Activated CD8-positive, alpha-beta T cell treated with anti-CD3 and anti-CD28 coated beads, Interleukin-2, amount 10 ng/mL, durations not matched to agents 7 days and 5 days (primary cell): Measurements from ENCODE around the gene SERPINB7. TPM values are rescaled to one million over a fixed set of nuclear protein-coding genes. Genes with fewer than 3 reads are reported as not detected.

Experiments
- ATAC-seq: fragments of 150-1000 bp; cut with Tn5 transposase; one replicate; pipeline ENCODE4 v1.10.0; 2021; ENCODE audit warnings: moderate library complexity
- CTCF ChIA-PET: fragments of 350-600 bp; sonication (Branson Sonifier 250); formaldehyde crosslinking; loops from one replicate; lab custom pipeline; 2021; ENCODE audit warnings: antibody characterized with exemption; lab: Charles Lee
- POLR2A ChIA-PET: fragments of 350-600 bp; sonication (Branson Sonifier 250); formaldehyde crosslinking; loops from one replicate; lab custom pipeline; 2021; ENCODE audit warnings: antibody characterized with exemption; lab: Charles Lee
- DNase-seq: peaks from one replicate; pipeline ENCODE4 v3.0.0-alpha.2; 2020
- H3K27ac Mint-ChIP-seq: one replicate; pipeline ENCODE4 v1.8.0; 2021; ENCODE audit warnings: mild to moderate bottlenecking, mixed read lengths
- H3K27me3 Mint-ChIP-seq: one replicate; pipeline ENCODE4 v1.8.0; 2021; ENCODE audit warnings: low read depth, mixed read lengths
- H3K36me3 Mint-ChIP-seq: one replicate; pipeline ENCODE4 v1.8.0; 2021; ENCODE audit warnings: low read depth, mixed read lengths
- H3K4me1 Mint-ChIP-seq: one replicate; pipeline ENCODE4 v1.8.0; 2021; ENCODE audit warnings: low read depth, mixed read lengths
- H3K4me3 Mint-ChIP-seq: one replicate; pipeline ENCODE4 v1.8.0; 2021; ENCODE audit warnings: mild to moderate bottlenecking, mixed read lengths
- H3K9me3 Mint-ChIP-seq: one replicate; pipeline ENCODE4 v1.8.0; 2022; ENCODE audit warnings: mixed read lengths; ENCODE audit not compliant: insufficient read depth
- total RNA-seq, 2 experiments: library from RNA; stranded (reverse); gene quantifications; one replicate each; pipeline ENCODE4 v1.2.3, GENCODE V29; 2021

SERPINB7 gene
- total RNA-seq, 2 experiments from 2014 or later = not detected

DNA sequence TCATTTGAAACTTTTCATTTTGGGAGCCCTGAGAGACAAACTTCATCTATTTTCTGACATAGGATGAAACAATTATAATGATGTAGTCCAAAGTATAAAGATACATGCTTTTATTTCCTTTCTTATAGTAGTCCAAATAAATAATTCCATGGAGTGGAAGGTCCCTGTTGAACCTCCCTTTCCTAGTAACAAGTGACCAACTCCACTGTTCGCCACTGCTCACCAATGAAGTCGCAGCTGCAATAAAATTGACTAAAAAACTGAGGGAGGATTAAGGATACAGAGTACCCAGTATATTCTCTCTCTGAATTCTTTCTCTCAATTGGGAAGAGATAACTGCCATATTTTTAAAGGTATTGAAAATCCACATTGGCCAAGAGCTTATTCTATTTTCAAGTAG is 14.1 kb downstream of the SERPINB7 start:
- ChIA-PET POLR2A (no interaction called here), CTCF (no interaction called here)
- no peak for ATAC-seq
- DNase-seq = no peak
- no peak overlapping the region for H3K27ac Mint-ChIP-seq
- no peaks in the 10 kb centered on the region for H3K36me3 Mint-ChIP-seq
- H3K9me3 Mint-ChIP-seq = no peaks in the 10 kb centered on the region
- H3K4me1 Mint-ChIP-seq = peaks cover 6% of the 10 kb centered on the region
- H3K27me3 Mint-ChIP-seq = no peaks in the 10 kb centered on the region
- H3K4me3 Mint-ChIP-seq = no peak overlapping the region

DNA sequence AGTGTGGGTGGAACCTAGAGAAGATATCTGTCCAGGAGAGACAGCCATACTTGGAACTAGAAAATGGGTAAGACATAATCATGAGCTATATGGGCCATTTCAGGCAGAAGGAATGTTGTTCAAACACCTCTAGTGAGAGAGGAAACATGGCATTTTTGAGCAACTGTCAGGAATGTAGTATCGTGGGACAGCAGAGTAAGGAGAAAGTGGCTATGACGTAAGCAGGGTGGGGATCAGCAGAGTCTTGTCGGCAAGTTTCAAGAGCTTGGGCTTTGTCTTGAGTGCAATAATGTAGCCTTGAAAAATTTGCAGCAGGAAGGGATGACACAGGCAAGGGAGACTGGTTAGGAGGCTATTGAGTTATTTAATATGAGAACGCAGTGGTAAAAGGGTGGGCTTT is 20.4 kb downstream of the SERPINB7 start:
- no peaks in the 10 kb centered on the region for H3K36me3 Mint-ChIP-seq
- DNase-seq (no peak), ATAC-seq (no peak)
- H3K27me3 Mint-ChIP-seq = no peaks in the 10 kb centered on the region
- ChIA-PET CTCF (no interaction called here), POLR2A (no interaction called here)
- H3K9me3 Mint-ChIP-seq = no peaks in the 10 kb centered on the region
- H3K4me1 Mint-ChIP-seq = no peaks in the 10 kb centered on the region
- no peak overlapping the region for H3K27ac Mint-ChIP-seq
- no peak overlapping the region for H3K4me3 Mint-ChIP-seq

DNA sequence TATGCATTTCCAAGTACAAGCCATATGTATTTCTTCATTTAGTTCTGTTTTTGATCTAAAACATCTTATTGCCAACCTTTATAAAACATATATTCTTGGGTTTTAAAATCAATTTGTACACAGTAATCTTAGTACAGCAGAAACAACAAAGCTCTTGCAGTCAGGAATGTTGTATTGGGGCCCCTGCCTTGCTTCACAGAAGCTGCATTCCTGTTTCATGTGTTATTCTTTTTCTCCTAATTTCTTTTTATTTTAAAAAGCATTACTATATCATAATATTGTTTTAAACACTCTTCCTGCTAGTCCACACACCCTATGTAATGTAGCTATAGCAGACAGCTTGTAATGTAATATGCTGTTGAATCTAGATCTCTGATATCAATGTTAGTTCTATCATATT is 24.0 kb downstream of the SERPINB7 start:
- DNase-seq (no peak), ATAC-seq (no peak)
- Mint-ChIP-seq H3K27me3 (no peaks in the 10 kb centered on the region), H3K9me3 (no peaks in the 10 kb centered on the region), H3K36me3 (no peaks in the 10 kb centered on the region), H3K4me3 (no peak overlapping the region), H3K27ac (no peak overlapping the region), H3K4me1 (no peaks in the 10 kb centered on the region)
- CTCF ChIA-PET = no interaction called here
- POLR2A ChIA-PET = no interaction called here

DNA sequence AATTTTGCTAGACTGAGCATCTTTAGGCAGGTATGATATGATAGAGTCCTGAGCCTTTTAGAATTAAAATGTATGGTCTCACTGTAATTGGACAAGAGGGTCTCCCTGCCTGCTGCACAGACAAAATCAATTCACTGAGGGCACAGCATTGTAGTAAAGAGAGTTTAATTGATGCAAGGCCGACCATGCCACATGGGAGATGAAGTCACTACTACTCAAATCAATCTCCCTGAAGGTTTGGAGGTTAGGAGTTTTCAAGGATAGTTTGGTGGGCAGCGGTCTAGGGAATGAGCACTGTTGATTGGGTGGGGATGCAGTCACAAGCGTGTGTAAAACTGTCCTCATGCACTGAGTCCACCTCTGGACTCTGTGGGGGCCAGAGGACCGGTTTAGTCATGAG is 26.1 kb downstream of the SERPINB7 start:
- H3K9me3 Mint-ChIP-seq = no peaks in the 10 kb centered on the region
- H3K4me3 Mint-ChIP-seq = no peak overlapping the region
- CTCF ChIA-PET = no interaction called here
- POLR2A ChIA-PET = no interaction called here
- no peak for DNase-seq
- H3K36me3 Mint-ChIP-seq = no peaks in the 10 kb centered on the region
- H3K27ac Mint-ChIP-seq = no peak overlapping the region
- no peaks in the 10 kb centered on the region for H3K4me1 Mint-ChIP-seq
- H3K27me3 Mint-ChIP-seq = no peaks in the 10 kb centered on the region
- no peak for ATAC-seq

DNA sequence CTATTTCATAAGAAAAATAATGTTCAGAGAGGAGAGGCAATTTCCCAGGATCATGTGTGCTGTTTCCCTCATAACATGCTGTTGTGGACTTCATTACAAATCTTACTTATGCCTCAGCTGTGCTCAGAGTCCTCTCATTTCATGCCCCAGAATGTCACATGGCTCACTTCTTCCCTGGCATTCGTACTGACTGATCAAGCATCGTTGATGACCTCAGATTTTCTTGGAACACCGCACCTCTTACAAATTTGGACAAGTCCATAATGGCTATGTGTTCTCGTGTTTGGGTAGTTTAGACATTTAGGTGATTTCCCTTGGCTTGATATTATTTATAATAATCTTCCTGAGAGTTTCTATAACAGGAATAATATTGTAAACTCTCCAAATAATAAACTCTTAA is 32.9 kb downstream of the SERPINB7 start:
- CTCF ChIA-PET = no interaction called here

DNA sequence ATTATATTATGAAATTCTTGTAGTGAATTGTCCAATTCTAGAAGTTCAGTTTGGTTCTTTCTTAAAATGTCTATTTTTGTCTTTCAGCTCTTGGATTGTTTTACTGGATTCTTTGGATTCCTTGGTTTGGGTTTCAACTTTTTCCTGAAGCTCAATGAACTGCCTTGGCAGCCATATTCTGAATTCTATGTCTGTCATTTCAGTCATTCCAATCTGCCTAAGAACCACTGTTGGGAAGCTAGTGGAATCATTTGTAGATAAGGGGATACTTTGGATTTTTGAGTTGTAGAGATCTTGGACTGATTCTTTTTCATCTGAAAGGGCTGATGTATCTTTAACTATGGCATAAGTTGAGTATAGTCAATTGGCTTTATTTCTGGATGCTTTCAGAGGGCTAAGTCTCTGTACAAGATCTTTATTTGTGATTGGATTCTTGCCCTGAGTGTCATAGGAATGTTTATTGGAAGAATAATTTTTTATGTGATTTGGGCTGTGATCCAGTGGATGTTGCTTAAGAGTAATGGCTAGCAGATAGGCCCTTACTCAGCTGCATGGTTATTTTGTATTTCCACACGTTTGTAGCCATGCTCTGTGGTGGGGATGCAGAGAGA is 42.3 kb downstream of the SERPINB7 start:
- Mint-ChIP-seq H3K4me3 (no peak overlapping the region), H3K9me3 (peaks cover 4% of the 10 kb centered on the region), H3K27ac (no peak overlapping the region), H3K36me3 (no peaks in the 10 kb centered on the region), H3K27me3 (peaks cover 2% of the 10 kb centered on the region), H3K4me1 (no peaks in the 10 kb centered on the region)
- ChIA-PET POLR2A (no interaction called here), CTCF (no interaction called here)
- ATAC-seq (no peak), DNase-seq (no peak)

More for the DNA sequence above, 32.9 kb downstream of the SERPINB7 start:
- H3K4me1 Mint-ChIP-seq = no peaks in the 10 kb centered on the region
- POLR2A ChIA-PET = no interaction called here
- H3K27ac Mint-ChIP-seq = no peak overlapping the region
- H3K27me3 Mint-ChIP-seq = peaks cover 7% of the 10 kb centered on the region
- H3K4me3 Mint-ChIP-seq = no peak overlapping the region
- no peaks in the 10 kb centered on the region for H3K9me3 Mint-ChIP-seq
- H3K36me3 Mint-ChIP-seq = no peaks in the 10 kb centered on the region
- ATAC-seq (no peak), DNase-seq (no peak)

DNA sequence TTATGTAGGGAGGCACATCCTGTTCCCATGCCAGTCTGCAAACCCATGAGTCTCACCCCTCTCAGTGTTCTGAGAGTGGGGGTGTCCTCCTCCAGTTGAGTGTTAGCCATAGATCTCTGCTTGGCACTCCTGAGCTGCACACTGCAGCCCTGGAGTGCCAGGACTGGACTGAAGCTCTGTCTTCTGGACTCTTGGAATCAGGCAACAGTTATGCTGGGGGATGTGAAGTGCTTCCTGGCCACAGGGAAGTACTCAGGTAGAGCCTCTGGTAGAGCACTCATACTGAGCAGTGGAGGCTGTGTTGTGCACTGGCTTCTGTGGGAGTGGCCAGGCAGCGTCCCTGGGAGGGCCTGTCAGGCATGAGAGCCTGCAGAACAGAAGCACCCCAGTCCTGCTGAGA is 43.0 kb downstream of the SERPINB7 start:
- ATAC-seq (no peak), DNase-seq (no peak)
- peaks cover 4% of the 10 kb centered on the region for H3K9me3 Mint-ChIP-seq
- no peaks in the 10 kb centered on the region for H3K4me1 Mint-ChIP-seq
- POLR2A ChIA-PET = no interaction called here
- no peak overlapping the region for H3K27ac Mint-ChIP-seq
- no peaks in the 10 kb centered on the region for H3K36me3 Mint-ChIP-seq
- CTCF ChIA-PET = no interaction called here
- H3K4me3 Mint-ChIP-seq = no peak overlapping the region
- H3K27me3 Mint-ChIP-seq = peaks cover 2% of the 10 kb centered on the region

DNA sequence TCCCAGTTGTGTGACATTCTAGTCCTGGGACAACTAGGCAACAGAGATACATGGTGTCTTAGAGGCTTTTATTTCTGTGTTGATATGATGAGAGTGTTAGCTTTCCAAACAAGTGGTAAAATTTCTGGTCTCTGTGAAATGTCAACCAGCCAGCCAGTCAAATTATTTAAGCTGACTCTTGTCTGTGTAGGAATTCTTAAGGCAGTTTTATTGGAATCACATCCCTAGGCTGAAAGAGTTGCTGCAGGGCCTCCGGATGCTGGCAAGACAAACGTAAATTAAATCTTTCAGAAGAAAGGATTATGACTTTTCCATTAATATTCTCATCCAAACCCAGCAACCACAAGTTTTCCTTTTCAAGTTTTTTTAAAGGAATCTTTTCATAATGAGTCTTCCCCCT is 44.6 kb downstream of the SERPINB7 start:
- ChIA-PET POLR2A (no interaction called here), CTCF (no interaction called here)
- Mint-ChIP-seq H3K27me3 (no peaks in the 10 kb centered on the region), H3K4me1 (no peaks in the 10 kb centered on the region), H3K27ac (no peak overlapping the region), H3K4me3 (no peak overlapping the region), H3K36me3 (no peaks in the 10 kb centered on the region), H3K9me3 (peaks cover 4% of the 10 kb centered on the region)
- ATAC-seq = no peak
- no peak for DNase-seq

DNA sequence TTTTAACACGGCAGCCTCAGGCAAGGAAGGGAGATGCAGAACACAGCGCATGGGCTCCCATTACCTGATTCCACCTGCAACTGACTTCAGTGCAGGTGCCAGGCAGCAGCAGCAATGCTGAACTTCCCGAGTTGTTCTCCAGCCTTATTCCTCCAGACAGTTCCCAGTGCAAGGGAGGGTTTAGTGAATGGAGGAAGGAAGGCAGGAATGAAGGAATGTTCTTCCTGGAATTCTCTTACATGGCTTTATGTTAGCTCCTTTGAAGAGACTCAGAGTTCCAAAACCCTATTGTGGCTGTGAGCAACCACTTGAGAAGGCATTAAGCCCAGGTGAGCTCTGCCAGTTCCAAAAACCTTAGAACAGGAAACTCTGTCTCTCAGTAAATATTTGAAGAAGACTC is 45.5 kb downstream of the SERPINB7 start:
- Mint-ChIP-seq H3K27me3 (no peaks in the 10 kb centered on the region), H3K36me3 (no peaks in the 10 kb centered on the region), H3K27ac (no peak overlapping the region), H3K4me3 (no peak overlapping the region), H3K9me3 (peaks cover 4% of the 10 kb centered on the region), H3K4me1 (no peaks in the 10 kb centered on the region)
- POLR2A ChIA-PET = no interaction called here
- ATAC-seq (no peak), DNase-seq (no peak)
- CTCF ChIA-PET = no interaction called here

DNA sequence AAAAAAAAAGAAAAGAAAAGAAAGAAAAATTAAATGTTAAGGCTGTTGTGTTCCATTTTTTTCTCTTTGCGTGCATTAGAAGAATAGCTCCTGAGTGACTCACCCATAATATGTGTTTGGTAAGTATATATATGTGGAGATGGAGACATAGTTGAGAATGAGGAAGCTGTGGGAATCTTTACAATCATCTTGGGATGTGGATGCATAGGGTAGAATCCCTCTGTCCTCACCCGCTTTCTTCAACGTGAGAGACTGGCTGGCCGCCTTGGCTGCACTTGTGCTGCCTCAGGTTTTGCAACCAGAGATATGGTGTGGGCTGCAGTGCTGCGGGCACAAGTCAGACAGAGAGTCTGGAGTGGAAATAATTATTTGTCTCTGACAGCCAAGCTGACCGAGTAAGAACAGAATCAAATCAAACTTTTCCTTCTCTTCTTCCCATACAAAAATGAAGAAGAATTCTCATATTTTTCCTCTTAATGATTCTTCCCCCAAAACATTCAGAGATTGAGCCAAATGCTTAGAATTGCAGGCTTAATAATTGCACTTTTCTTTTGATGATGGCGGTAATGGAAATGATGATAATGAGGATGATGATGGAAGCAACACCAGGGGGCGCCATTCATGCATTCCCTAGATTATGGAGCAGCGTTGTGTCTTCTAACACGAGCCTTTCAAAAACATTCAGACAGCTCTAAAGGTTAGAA is 48.5 kb downstream of the SERPINB7 start:
- ATAC-seq = no peak
- DNase-seq = peak; percentile 40
- POLR2A ChIA-PET = no interaction called here
- CTCF ChIA-PET = interaction anchor here (0.7 to 1.9 kb wide), 7 partner anchors 9 to 305 kb away, joined by 3 to 7 read pairs (median 4); no protein-coding TSS in a partner anchor
- Mint-ChIP-seq H3K27me3 (peaks cover 5% of the 10 kb centered on the region), H3K9me3 (no peaks in the 10 kb centered on the region), H3K27ac (no peak overlapping the region), H3K36me3 (no peaks in the 10 kb centered on the region), H3K4me1 (no peaks in the 10 kb centered on the region), H3K4me3 (no peak overlapping the region)

DNA sequence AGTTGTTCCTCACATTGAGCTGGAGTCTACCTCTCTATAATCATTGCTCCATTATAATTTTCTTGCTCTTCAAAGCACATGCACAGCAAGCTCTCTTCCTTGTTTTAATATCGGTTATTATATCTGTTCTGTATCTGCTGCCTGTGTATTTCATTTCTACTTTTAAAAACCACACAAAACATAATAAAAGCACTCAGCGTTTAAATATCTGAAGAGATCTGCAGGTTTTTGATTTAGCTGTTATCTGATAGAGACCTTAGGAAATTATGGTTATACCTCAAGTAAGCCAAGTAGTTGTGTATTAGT is 49.0 kb downstream of the SERPINB7 start:
- peaks cover 5% of the 10 kb centered on the region for H3K27me3 Mint-ChIP-seq
- DNase-seq (no peak), ATAC-seq (no peak)
- ChIA-PET POLR2A (no interaction called here), CTCF (interaction anchor here (0.7 to 1.9 kb wide), 7 partner anchors 9 to 305 kb away, joined by 3 to 7 read pairs (median 4); no protein-coding TSS in a partner anchor)
- H3K4me3 Mint-ChIP-seq = no peak overlapping the region
- H3K4me1 Mint-ChIP-seq = no peaks in the 10 kb centered on the region
- no peaks in the 10 kb centered on the region for H3K9me3 Mint-ChIP-seq
- H3K36me3 Mint-ChIP-seq = no peaks in the 10 kb centered on the region
- no peak overlapping the region for H3K27ac Mint-ChIP-seq

DNA sequence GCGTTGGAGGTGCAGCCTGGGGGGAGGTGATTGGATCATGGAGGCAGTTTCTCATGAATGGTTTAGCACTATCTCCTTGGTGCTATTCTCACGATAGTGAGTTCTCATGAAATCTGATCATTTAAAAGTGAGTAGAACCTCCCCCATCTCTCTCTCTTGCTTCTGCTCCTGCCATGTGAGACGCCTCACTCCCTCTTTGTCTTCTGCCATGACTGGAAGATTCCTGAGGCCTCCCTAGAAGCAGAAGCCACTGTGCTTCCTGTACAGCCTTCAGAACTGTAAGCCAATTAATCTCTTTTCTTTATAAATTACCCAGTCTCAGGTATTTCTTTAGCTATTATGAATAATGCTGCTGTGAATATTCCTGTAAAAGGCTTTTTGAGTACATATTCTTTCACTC is 52.9 kb downstream of the SERPINB7 start:
- DNase-seq (no peak), ATAC-seq (no peak)
- Mint-ChIP-seq H3K36me3 (no peaks in the 10 kb centered on the region), H3K27me3 (peaks cover 18% of the 10 kb centered on the region), H3K9me3 (no peaks in the 10 kb centered on the region), H3K4me1 (peaks cover 12% of the 10 kb centered on the region), H3K4me3 (no peak overlapping the region), H3K27ac (no peak overlapping the region)
- ChIA-PET POLR2A (no interaction called here), CTCF (no interaction called here)
